HG03066 (cell line): ENCODE data around the gene PKLR.
A peak's percentile ranks its signal among the peaks of the same experiment; 100 is the strongest.

ENCODE experiments used
- ATAC-seq: cut with Tn5 transposase; IDR thresholded peaks from one replicate; pipeline ENCODE4 v1.9.1; 2021; ENCODE audit warnings: low read depth; ENCODE audit not compliant: unreplicated experiment

Gene PKLR

DNA sequence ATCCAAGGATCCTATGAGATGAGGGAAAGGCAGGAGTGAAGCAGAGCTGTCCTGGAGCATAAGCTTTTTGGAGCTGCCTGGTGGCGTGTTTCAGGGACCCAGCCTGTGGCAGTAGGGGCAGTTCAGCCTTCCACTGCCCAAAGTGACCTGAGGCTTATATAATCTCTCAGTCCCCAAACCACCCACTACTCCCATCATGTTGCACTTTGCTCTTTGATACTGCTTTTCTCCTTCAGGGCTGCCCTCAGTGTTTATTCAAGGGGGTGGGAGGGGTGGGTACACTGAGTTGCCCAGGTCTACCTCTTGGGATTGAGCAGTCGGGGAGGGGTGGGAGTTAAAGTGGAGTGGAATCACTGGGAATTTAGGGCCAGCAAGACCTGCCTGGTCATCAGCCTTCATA, 14.7 kb downstream of the PKLR start:
- no peak for ATAC-seq

DNA sequence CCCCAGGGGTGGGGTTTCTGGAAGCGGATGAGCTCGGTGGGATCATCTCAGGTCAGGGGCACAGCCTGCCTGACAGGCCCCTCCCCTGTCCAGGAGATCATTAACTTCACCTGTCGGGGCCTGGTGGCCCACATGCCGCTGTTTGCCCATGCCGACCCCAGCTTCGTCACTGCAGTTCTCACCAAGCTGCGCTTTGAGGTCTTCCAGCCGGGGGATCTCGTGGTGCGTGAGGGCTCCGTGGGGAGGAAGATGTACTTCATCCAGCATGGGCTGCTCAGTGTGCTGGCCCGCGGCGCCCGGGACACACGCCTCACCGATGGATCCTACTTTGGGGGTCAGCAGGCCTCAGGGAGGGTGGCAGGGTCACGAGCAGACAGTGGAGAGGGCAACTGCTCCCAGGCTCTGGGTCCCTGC, 15.6 kb downstream of the PKLR start:
- no peak for ATAC-seq

DNA sequence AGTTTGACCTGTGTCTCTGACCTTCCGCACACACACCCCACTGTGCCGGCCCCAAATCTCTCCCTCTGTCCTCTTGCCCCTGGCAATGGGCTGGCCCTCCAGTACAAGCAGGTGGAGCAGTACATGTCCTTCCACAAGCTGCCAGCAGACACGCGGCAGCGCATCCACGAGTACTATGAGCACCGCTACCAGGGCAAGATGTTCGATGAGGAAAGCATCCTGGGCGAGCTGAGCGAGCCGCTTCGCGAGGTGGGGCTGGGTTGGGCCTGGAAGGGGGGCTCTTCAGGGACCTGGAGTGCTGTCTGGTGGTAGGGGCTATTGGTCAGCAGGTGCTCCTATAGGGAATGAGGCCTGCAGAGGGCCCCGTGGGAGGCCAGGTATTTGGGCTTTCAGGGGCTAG, 16.2 kb downstream of the PKLR start:
- ATAC-seq: no peak

DNA sequence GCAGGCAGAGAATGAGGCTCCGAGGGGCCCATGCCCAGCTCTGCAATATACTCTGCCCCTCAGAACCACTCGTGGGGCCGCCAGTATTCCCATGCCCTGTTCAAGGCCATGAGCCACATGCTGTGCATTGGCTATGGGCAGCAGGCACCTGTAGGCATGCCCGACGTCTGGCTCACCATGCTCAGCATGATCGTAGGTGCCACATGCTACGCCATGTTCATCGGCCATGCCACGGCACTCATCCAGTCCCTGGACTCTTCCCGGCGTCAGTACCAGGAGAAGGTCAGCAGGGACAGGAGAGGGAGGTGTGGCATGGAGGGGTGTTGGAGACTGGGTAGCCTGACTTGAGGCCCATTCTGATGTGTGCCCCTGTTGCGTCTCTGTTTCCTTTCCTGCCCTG, 16.8 kb downstream of the PKLR start:
- ATAC-seq: no peak

DNA sequence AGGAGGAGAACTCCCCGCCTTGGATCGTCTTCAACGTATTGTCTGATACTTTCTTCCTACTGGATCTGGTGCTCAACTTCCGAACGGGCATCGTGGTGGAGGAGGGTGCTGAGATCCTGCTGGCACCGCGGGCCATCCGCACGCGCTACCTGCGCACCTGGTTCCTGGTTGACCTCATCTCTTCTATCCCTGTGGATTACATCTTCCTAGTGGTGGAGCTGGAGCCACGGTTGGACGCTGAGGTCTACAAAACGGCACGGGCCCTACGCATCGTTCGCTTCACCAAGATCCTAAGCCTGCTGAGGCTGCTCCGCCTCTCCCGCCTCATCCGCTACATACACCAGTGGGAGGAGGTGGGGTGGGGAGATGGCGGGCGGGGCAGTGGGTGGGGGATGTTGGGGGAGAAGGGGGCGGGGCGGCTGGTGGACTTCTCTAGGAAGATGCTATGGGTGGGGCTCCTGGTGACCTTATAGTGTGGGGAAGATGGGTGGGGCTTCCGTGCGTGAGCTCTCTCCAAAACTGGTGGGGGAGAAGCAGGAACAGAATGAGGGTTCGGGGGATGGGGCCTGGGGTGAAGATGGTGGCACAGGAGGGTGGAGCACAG, 18.6 kb downstream of the PKLR start:
- no peak for ATAC-seq

DNA sequence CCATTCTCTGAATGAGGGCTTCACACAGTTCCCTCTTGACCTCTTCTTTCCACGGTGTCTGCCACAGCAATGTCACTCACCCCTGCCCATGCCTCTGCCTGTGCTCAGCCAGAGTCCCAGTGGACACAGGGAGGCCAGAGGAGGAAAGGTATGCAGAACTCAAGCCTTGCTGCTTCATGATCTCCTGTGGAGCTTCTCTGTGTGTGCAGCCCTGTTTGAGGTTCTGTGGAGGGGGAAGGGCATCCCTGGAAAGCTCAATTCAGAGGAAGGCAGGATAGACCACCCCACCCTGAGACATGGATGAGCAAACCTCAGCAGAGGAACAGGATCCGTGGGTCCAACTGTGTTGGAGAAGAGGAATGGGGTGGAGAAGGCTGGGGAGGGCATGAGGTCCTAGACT, 22.0 kb downstream of the PKLR start:
- ATAC-seq: no peak

DNA sequence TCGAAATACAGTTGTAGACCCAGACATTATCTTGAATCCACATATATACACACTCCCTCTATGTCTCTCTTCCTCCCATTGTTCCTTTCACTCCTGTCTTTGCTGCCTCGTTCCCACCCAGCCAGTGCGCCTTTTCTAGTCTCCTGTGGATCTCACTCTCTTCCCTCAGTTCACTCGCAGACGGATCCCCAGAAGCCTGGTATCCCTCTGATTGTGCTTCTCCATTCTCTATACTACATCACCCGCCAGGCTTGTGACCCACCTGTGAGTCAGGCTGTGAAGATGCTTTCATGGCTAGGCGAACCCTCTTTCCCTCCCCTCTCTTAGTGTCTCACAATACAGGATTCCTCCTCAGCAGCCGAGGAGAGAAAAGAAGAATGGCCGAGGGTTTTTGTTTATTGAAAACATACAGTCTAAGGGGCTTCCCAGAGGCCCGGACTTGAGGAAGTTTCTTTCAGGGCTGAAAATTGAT, 22.5 kb downstream of the PKLR start:
- ATAC-seq: no peak

DNA sequence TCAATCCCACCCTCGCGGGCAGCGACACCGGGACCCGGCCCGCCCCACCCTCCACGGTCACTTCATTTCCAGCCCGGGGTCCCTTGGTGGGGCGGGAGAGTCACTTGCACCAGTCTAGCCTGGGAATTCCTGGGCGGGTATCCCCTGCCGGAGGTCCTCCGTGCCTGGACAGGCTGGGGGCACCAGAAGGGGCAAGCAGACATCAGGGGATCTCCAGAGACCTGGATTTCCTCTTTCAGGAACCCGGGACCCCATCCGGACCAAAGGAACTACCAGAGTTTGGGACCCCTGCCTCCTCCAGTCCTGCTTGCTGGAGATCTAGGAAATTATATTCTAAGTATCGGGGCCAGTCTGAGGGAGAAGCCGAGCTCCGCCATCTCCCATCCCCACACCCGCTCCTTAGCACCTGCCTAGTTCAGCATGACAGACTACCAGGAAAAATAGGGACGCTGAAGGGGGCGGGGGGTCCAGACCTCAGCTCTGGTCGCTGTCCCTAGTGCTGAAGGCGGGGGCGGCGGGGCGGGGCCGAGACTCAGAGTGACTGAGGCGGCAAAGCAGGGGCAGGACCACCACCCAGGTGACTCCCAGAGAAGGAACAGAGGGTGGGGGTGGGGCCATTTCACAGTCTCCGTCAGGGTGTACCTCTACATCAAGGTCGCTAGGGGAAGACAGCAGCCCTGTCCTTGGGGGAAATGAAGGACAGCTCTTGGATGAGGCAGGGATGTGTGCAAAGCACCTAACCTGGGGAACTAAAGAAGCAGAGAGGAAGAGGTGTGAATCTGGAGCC, 23.1 kb downstream of the PKLR start:
- no peak for ATAC-seq

DNA sequence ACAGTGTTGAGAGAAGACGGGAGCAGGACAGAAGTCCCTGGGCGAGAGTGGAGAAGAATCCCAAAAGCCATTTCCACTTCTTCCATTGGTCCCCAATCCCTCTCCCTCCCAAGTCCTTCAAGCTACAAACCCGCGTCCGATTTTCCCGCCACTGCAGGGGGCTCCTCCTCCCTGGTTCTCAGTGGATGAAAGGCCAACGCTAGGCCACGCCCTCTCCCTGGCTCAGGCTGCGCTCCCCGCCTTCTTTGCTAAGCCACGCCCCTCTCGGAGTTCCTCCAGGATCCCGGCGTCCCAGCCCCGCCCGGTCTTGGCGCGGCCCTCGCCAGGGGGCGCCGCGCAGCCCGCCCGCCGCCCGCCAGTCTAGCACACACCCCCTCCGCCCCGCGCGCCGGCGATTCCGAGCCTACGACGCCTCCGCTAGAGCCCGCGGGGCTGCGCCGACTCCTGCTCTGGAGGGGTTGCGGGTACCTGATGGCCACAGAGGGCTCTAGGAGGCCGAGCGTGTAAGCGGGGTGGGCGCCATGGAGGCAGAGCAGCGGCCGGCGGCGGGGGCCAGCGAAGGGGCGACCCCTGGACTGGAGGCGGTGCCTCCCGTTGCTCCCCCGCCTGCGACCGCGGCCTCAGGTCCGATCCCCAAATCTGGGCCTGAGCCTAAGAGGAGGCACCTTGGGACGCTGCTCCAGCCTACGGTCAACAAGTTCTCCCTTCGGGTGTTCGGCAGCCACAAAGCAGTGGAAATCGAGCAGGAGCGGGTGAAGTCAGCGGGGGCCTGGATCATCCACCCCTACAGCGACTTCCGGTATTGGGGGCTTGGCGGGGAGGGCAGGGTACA, 24.0 kb downstream of the PKLR start, which contains the start of gene HCN3:
Gene HCN3, plus strand, starts transcription at position 394 of the 832 bp plus-strand sequence. Its CDS starts 128 bp downstream, at position 522.
- peak; percentile 60 for ATAC-seq

DNA sequence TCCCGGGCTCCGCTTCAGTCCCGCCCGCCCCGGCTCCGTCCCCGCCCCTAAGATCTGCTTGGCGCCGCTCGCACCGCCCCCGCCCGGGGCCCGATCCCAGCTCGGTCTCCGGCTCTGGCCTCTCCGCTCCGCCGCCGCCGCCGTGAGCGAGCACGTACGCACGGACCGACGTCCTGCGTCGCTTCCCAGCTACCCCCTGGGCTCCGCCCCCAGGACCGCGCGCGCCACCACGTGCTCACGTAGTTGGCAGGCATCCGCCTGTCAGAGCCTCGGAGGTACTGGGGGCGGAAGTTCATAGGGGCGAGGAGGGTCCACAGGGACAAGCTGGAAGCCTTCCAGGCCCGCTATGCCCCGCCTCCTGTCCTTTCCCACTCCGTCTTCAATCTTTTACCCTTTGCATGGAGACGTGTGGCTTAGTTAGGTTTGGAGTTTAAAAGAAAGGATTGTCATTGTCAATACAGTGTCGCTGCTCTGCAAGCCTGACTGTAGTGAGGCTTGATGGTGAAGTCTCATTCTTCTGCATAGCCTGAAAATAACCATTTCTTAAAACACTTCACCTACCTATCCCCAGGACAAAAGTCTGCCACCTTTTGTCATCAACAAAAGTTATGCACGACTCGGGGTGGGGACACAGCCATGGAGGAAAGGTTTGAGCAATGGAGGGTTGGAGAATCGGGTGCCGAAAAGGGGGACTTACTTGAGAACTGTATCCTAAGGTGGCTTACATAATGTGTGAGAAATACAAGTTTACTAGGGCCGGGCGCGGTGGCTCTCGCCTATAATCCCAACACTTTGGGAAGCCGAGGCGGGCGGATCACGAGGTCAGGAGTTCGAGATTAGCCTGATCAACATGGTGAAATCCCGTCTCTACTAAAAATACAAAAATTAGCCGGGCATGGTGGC, 27.6 kb downstream of the PKLR start, which contains the start of gene CLK2:
Gene CLK2, minus strand, starts transcription at position 162 of the 903 bp plus-strand sequence. CDS start 2,527 bp downstream, outside the sequence.
- ATAC-seq: peak; percentile 68

DNA sequence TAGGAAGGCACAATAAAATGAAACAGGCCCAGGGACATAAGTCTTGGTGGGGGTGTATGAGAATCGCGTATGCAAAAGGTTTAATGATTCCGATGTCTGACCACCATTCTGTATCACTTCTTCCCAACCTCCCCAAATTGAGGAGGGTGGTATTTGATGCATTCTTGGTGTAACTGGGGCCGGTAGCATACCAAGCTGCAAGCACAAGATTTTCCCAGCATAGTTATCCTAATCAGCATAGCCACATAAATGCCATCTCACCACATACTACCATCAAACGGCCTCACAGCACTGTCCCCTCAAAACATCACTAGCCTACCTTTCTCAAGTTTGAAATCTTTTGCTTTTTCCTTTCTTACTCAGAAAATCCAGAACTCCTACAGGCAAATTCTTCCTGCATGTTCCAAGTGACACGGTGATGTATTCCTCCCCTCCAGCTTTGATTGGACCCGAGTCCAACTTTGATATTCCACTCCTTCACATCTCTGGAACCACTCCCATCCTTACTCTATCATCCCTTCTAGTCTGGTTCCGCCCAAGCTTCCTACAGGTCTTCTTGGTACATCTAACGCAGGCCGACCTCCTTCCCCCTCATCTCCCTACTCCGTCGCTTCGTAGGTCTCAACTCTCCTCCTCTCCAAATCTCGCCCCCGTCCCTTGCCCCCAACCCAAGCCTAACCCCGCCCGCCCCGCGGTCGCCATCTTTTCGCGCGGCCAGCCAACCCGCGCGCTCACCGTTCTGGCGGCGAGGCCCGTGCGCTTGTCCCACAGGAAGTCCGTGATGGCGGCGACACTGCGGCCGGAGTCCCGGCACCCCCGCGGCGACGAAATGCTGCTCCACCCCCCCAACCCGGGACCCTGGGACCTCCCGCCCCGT, 28.5 kb downstream of the PKLR start:
- peak; percentile 21 for ATAC-seq

DNA sequence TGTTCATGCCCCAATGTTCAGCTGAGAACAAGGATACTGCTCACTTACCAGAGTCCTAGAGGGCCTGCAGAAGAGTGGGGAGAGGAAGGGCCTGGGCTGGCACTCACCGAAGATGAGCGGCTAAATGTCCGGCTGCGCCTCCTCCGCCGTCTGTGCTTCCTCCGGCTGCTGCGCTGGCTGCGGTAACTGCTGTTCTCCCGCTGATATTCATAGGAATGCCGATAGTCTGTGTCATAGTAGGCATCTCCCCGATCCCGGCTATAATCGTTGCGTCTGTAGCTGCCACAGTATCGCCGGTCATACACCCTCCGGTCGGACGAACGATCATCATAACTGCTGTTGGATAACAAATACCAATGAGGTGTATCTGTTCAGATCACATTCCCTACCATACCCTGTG, 31.9 kb downstream of the PKLR start:
- ATAC-seq: no peak

DNA sequence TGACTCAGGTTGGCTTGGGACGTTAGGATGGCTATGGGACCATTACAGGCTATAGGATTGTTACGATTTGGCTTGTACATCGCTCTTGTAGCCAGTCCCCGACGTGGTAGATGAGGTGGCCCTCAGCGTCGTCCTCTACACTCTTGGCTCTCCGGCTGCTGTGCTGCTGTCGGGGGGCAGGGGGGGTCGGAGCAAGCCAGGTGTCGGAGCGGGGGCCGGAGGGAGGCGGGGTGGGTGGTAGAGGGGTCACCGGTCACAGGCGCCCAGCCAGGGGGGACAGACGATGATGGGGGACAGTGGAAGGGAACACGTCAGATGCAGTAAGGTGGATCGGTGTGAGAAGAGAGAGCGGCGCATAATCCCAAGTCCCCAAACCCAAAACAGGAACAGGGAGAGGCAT, 32.6 kb downstream of the PKLR start:
- no peak for ATAC-seq

DNA sequence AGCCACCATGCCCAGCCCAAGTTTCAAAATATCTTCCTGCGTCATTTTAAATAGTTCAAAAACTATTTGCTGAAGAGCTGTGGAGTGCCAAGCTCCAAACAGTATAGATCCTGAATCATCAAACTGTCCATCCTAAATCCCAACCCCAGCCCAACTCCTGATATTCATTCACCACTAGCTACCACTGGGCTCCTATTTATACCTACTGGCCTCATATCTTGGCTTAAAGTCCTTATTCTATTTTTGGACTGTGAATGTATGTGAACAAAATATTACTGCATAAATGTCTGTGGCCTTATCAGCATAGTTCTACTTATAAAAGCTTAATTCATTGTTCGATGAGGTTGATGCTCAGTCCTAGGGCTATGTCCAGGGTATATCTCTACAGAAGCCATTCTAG, 33.9 kb downstream of the PKLR start:
- ATAC-seq: no peak

DNA sequence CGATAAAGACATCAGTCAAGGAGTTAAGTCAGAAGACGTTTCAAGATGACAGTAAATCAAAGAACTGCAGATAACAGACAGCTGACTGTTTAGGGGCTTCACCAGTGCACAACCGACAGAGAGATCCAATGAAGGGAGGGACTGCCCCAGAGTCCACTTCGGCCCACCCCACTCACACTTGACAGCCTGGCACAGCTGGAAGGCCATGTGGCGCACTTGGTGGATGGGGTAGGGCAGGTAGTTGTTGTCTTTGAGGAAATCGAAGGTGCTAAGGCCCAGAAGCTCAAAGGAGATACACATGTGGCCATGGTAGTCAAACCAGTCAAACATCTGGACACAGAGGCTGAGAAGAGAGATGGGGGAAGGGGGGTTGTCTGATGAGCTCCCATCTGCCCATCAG, 34.7 kb downstream of the PKLR start:
- no peak for ATAC-seq

DNA sequence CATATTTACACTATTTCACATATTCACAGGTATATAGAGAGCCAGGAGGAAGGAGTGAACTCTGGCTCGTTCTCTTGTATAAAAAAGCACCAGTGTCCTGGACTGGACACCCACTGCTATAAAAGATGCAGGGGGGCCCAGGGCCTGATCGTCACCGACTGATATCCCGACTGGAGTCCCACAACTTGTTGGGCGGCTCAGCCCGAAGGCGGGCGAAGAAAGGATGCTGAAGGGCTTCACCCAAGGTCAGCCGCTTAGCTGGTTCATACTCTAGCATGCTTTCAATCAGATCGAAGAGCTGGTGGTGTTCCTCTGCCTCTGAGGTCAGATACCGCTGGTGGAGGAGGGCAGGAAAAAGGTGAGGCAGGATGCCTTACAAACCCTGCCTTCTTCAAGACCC, 38.2 kb downstream of the PKLR start:
- ATAC-seq: no peak

DNA sequence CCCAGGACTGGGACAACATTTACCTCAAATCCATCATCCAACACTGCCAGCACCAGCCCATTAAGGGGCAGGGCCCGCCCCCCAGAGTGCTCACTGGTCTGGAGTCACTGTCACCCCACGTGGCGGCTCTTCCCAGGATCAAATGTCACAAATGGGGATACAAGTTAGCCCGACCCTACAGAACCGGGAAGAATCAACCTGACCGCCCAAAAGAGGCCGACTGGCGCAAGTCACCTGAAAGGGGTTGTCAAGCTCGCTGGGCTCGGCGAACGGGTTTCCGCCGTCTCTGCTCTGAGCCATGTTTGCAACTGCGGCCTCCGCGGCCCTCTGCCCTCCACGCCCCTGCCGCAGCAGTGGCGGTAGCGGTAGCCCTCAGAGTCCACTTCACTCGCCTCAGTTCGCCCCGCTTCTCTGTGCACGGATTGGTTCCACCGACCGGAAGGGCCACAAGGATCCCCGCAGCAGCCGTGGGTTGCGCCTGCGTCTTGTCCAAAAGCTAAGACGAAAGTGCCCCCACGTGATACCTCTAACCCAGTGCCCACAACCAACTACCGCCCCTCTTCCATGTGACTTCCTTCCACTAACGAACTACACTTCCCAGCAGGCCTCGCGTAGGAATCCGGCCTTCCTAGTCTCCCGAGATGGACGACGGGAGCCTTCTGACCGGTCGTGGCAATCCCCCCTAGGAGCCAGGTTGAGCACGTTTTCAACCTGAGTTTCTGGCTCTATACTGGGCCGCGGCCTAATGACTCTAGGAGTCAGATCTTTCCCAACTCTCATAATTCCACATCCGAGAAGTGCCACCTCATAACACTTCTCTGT, 39.2 kb downstream of the PKLR start, which contains the start of gene SCAMP3:
Gene SCAMP3, minus strand, starts transcription at position 509 of the 822 bp plus-strand sequence. Its CDS starts 209 bp downstream, at position 300.
- ATAC-seq: peak; percentile 98

DNA sequence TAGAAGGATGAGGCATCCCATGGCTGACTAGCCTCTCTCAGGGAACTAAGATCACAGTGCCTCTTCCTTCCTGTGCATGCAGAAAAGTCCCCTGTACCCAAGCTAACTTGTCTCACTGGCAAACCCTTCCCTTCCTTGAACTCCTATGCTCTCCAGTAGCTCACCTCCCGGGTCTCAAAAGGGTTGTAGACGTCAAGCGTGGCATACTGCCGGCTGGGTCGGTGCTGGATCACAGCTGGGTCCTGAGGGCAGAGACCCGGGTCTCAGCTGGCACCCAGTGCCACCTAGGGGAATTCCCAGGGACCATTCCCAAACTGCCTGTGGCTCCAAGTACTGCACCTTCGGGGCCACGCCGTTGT, 39.8 kb downstream of the PKLR start:
- ATAC-seq: no peak
